HepG2 (cell line): ENCODE results near the gene ZDHHC14. TPM values are rescaled to one million over a fixed set of nuclear protein-coding genes. Genes with fewer than 3 reads are reported as not detected.

Source experiments
- ATAC-seq: fragments of 200-7000 bp; cut with Tn5 transposase; 3 replicates; pipeline ENCODE4 v1.9.1; 2020; ENCODE audit warnings: mild to moderate bottlenecking, moderate library complexity
- BruUV-seq: library from RNA; stranded (reverse); fragments of 400-500 nt; replicated peaks from 2 replicates; lab custom pipeline; 2021; lab: Mats Ljungman, UMichigan
- CTCF ChIA-PET: fragments of 300-600 bp; formaldehyde crosslinking; extraction: SDS; loops from one replicate; lab custom pipeline; 2021; ENCODE audit warnings: low total read pairs, inconsistent platforms, low intra/inter-chr PET ratio; lab: Yijun Ruan, JAX
- POLR2A ChIA-PET: fragments of 350-600 bp; sonication (Branson Sonifier 250); formaldehyde crosslinking; loops from one replicate; lab custom pipeline; 2020; ENCODE audit warnings: antibody characterized with exemption, inconsistent platforms; lab: Yijun Ruan, JAX
- DNase-seq: peaks from one replicate; pipeline ENCODE4 v3.0.0-alpha.2; 2015; ENCODE audit warnings: low spot score
- FAIRE-seq: peaks from 3 replicates; lab custom pipeline; 2011; peaks lifted over from hg19 to GRCh38; lab: Jason Lieb, UNC
- H2AFZ ChIP-seq: one replicate; pipeline ENCODE4 v1.6.1; 2011; ENCODE audit warnings: low read length, inconsistent platforms
- H3K27ac ChIP-seq: fragments of 300-600 bp; 3 replicates; pipeline ENCODE4 v1.8.0; 2011; ENCODE audit warnings: mixed run types, mild to moderate bottlenecking, mixed read lengths, low read length, inconsistent platforms; ENCODE audit not compliant: insufficient read depth; ENCODE audit errors: extremely low read length
- H3K27me3 ChIP-seq, 2 experiments: fragments of 200-600 bp in 1 of 2; 2 replicates in 1 of 2; 3 replicates in 1 of 2; pipeline versions ENCODE4 v1.6.0 to v1.8.0; 2011; ENCODE audit warnings: low read length in 2 of 2, mild to moderate bottlenecking in 2 of 2, moderate library complexity in 2 of 2, inconsistent platforms in 1 of 2; ENCODE audit not compliant: insufficient read depth in 2 of 2, control insufficient read depth in 1 of 2
- H3K36me3 ChIP-seq, 2 experiments: fragments of 200-600 bp in 1 of 2; replicated peaks in 1 of 2; 2 replicates in 1 of 2; 3 replicates in 1 of 2; pipeline versions ENCODE4 v1.5.1 to v1.8.0; 2011; ENCODE audit warnings: low read length in 2 of 2, inconsistent platforms in 1 of 2; ENCODE audit not compliant: insufficient read depth in 2 of 2, control insufficient read depth in 1 of 2
- H3K4me1 ChIP-seq: 2 replicates; pipeline ENCODE4 v1.5.1; 2012; ENCODE audit warnings: low read length, inconsistent platforms; ENCODE audit not compliant: insufficient read depth
- H3K4me2 ChIP-seq: 2 replicates; pipeline ENCODE4 v1.6.0; 2011; ENCODE audit warnings: low read depth, low read length, inconsistent platforms
- H3K4me3 ChIP-seq, 3 experiments: fragments of 200-600 bp in 1 of 3; sonication (generic), shearing (Covaris generic) in 1 of 3; replicated peaks in 1 of 3; 2 replicates each; pipeline ENCODE4 v1.5.1; 2011 to 2016; ENCODE audit warnings: low read length in 3 of 3, inconsistent platforms in 2 of 3, low read depth in 2 of 3, mild to moderate bottlenecking in 2 of 3, control low read depth in 1 of 3, mixed read lengths in 1 of 3; ENCODE audit not compliant: insufficient read depth in 1 of 3
- H3K79me2 ChIP-seq: one replicate; pipeline ENCODE4 v1.6.1; 2011; ENCODE audit warnings: low read length, inconsistent platforms; ENCODE audit not compliant: insufficient read depth
- H3K9ac ChIP-seq: 2 replicates; pipeline ENCODE4 v1.6.0; 2011; ENCODE audit warnings: mild to moderate bottlenecking, low read depth, low read length, inconsistent platforms; ENCODE audit not compliant: insufficient read depth
- H3K9me3 ChIP-seq: 2 replicates; pipeline ENCODE4 v1.5.1; 2012; ENCODE audit warnings: mild to moderate bottlenecking, low read length
- H4K20me1 ChIP-seq: 2 replicates; pipeline ENCODE4 v1.6.0; 2011; ENCODE audit warnings: inconsistent platforms, mild to moderate bottlenecking, low read length, moderate library complexity; ENCODE audit not compliant: insufficient read depth
- ETS1 ChIP-seq: sonication (generic); formaldehyde crosslinking; IDR thresholded peaks from 2 replicates; pipeline ENCODE4 v1.4.0; 2020; ENCODE audit warnings: missing genetic modification reagents
- FLYWCH1 ChIP-seq: sonication (generic); formaldehyde crosslinking; IDR thresholded peaks from 2 replicates; pipeline ENCODE4 v1.8.1; 2023; ENCODE audit warnings: mild to moderate bottlenecking, missing genetic modification reagents
- NR0B2 ChIP-seq: sonication (generic); formaldehyde crosslinking; IDR thresholded peaks from 2 replicates; pipeline ENCODE4 v1.4.0; 2020; ENCODE audit warnings: mild to moderate bottlenecking, missing genetic modification reagents
- PBX3 ChIP-seq: sonication (generic); formaldehyde crosslinking; IDR thresholded peaks from 2 replicates; pipeline ENCODE4 v1.8.1; 2023; ENCODE audit warnings: missing genetic modification reagents, inconsistent platforms, borderline replicate concordance
- U2AF1 ChIP-seq: fragments of 200-400 bp; formaldehyde crosslinking; optimal IDR thresholded peaks from 2 replicates; pipeline ENCODE3; 2017; ENCODE audit warnings: mild to moderate bottlenecking, low read depth, low read length
- ZBTB44 ChIP-seq: sonication (generic); formaldehyde crosslinking; IDR thresholded peaks from 2 replicates; pipeline ENCODE4 v1.4.0; 2020; ENCODE audit warnings: missing genetic modification reagents
- ZC3H13 ChIP-seq: sonication (generic); formaldehyde crosslinking; IDR thresholded peaks from 2 replicates; pipeline ENCODE4 v1.8.1; 2023; ENCODE audit warnings: mild to moderate bottlenecking, missing genetic modification reagents, moderate library complexity
- ZNF12 ChIP-seq: sonication (generic); formaldehyde crosslinking; IDR thresholded peaks from 2 replicates; pipeline ENCODE4 v1.5.0; 2020; ENCODE audit warnings: missing genetic modification reagents
- ZNF33A ChIP-seq: sonication (generic); formaldehyde crosslinking; IDR thresholded peaks from 2 replicates; pipeline ENCODE4 v1.5.1; 2020; ENCODE audit warnings: missing genetic modification reagents, mild to moderate bottlenecking, moderate library complexity, borderline replicate concordance
- ZNF558 ChIP-seq: sonication (generic); formaldehyde crosslinking; IDR thresholded peaks from 2 replicates; pipeline ENCODE4 v1.9.0; 2022; ENCODE audit warnings: mild to moderate bottlenecking, missing genetic modification reagents, borderline replicate concordance
- ZNF644 ChIP-seq: IDR thresholded peaks from 2 replicates; pipeline ENCODE4 v1.6.1; 2016; ENCODE audit warnings: low read depth
- ZNF674 ChIP-seq: sonication (generic); formaldehyde crosslinking; IDR thresholded peaks from 2 replicates; pipeline ENCODE4 v1.5.0; 2020; ENCODE audit warnings: low read depth, mild to moderate bottlenecking, missing genetic modification reagents
- ZNF83 ChIP-seq: sonication (generic); formaldehyde crosslinking; IDR thresholded peaks from 2 replicates; pipeline ENCODE4 v1.4.0; 2020; ENCODE audit warnings: missing genetic modification reagents, mild to moderate bottlenecking, borderline replicate concordance
- WGBS: methylation state at CpG from one replicate; pipeline ENCODE4 v1.1.6; 2017; ENCODE audit warnings: low lambda C conversion rate; 5-methylcytosine and 5-hydroxymethylcytosine counted together
- in situ Hi-C: cut with HindIII; loops from 2 replicates; pipeline ENCODE4 v1.10.0; 2017; ENCODE audit warnings: low pct_unique_long_range_greater_than_20kb; ENCODE audit not compliant: extremely low pct_ligation_motif_present
- intact Hi-C: fragments of 100-400 bp; cut with micrococcal nuclease; formaldehyde crosslinking; loops from one replicate; pipeline ENCODE4 v1.10.0; 2022; ENCODE audit not compliant: unreplicated experiment
- polyA plus RNA-seq, 8 experiments: library from polyadenylated mRNA; depleted of rRNA in 3 of 8; stranded (reverse) in 7 of 8; unstranded in 1 of 8; fragments of >200 nt; fragmentation: Illumina TruSeq in 4 of 8; extraction: Trizol in 4 of 8; gene quantifications; 2 replicates each; pipeline versions ENCODE4 v1.2.1 to v1.2.3, GENCODE V29; 2011 to 2016; ENCODE audit warnings: low read depth in 4 of 8, missing spikeins in 1 of 8, mixed read lengths in 1 of 8; ENCODE audit not compliant: insufficient read depth in 1 of 8
- total RNA-seq, 5 experiments: library from RNA; depleted of rRNA; stranded (reverse); fragments of >200 nt; fragmentation: Illumina TruSeq; extraction: Trizol; gene quantifications; 2 replicates each; pipeline ENCODE4 v1.2.3, GENCODE V29; 2016; ENCODE audit warnings: low read depth in 1 of 5

Gene ZDHHC14
- total and polyA plus RNA-seq, 2 of the 13 experiments (the other 11 are each of a cell fraction or from before 2014, with no cell fraction given), result 3.7 to 9.5 TPM

- intact Hi-C loops, result no loop called here
- no TSS peak for BruUV-seq
- no peaks in the 10 kb centered on the region for H3K9me3 ChIP-seq
- no peak overlapping the region for H2AFZ ChIP-seq
- H3K79me2 ChIP-seq, result no peaks in the 10 kb centered on the region
- no peak overlapping the region for H3K4me2 ChIP-seq
- CTCF ChIA-PET, result no interaction called here
- 95% methylated on average over 10 of the region's 10 CpGs for WGBS
- in situ Hi-C loops, result no loop called here
- no peaks in the 10 kb centered on the region for H3K36me3 ChIP-seq
- ATAC-seq (no peak), DNase-seq (no peak), FAIRE-seq (no peak)
- no peak overlapping the region for H3K9ac ChIP-seq
- no peak overlapping the region for H3K27ac ChIP-seq
- H4K20me1 ChIP-seq, result no peaks in the 10 kb centered on the region
- H3K27me3 ChIP-seq, result no peaks in the 10 kb centered on the region
- TF ChIP-seq ZC3H13 (no peak), ZNF644 (CRISPR knock-in tag) (no peak), NR0B2 (CRISPR knock-in tag) (no peak), ZNF558 (no peak), ETS1 (CRISPR knock-in tag) (no peak), ZNF83 (CRISPR knock-in tag) (no peak), ZNF33A (CRISPR knock-in tag) (no peak), PBX3 (CRISPR knock-in tag) (no peak), ZNF674 (CRISPR knock-in tag) (no peak), ZBTB44 (CRISPR knock-in tag) (no peak), ZNF12 (CRISPR knock-in tag) (no peak), U2AF1 (no peak), FLYWCH1 (no peak)
- no peaks in the 10 kb centered on the region for H3K4me1 ChIP-seq
- POLR2A ChIA-PET, result no interaction called here
- no peak overlapping the region for H3K4me3 ChIP-seq
Observed at GRCh38 chr6:157488058-157488457, 107.1 kb downstream of the ZDHHC14 start.
